Brain microvascular endothelial cell (primary cell): ENCODE data around the gene GALNT15.

Source experiments
- DNase-seq: peaks from one replicate; pipeline ENCODE4 v3.0.0-alpha.2; 2020
- H3K27ac ChIP-seq: fragments of 250-450 bp; sonication (Bioruptor Pico); 2 replicates; pipeline ENCODE4 v1.5.1; 2020; ENCODE audit warnings: mild to moderate bottlenecking, moderate library complexity
- H3K27me3 ChIP-seq: fragments of 250-450 bp; sonication (Bioruptor Pico); replicated peaks from 2 replicates; pipeline ENCODE4 v1.5.1; 2020; ENCODE audit warnings: mild to moderate bottlenecking
- H3K36me3 ChIP-seq: fragments of 250-450 bp; sonication (Bioruptor Pico); replicated peaks from 2 replicates; pipeline ENCODE4 v1.5.1; 2020; ENCODE audit warnings: mild to moderate bottlenecking
- H3K4me3 ChIP-seq: 2 replicates; pipeline ENCODE4 v1.5.1; 2011; ENCODE audit warnings: low read depth, mild to moderate bottlenecking, control low read depth, low read length, moderate library complexity
- in situ Hi-C: cut with HindIII; loops from 2 replicates; pipeline ENCODE4 v1.10.0; 2017; ENCODE audit warnings: low sequenced_read_pairs, low pct_ligation_motif_present
- TF ChIP-seq, protein P1 (sequence below): IDR thresholded peaks from 2 replicates; pipeline ENCODE4 v1.5.1; 2011; ENCODE audit warnings: low read depth, mild to moderate bottlenecking, moderate library complexity, low read length, control low read depth, inconsistent platforms; ENCODE audit errors: missing control alignments

The GALNT15 gene

DNA sequence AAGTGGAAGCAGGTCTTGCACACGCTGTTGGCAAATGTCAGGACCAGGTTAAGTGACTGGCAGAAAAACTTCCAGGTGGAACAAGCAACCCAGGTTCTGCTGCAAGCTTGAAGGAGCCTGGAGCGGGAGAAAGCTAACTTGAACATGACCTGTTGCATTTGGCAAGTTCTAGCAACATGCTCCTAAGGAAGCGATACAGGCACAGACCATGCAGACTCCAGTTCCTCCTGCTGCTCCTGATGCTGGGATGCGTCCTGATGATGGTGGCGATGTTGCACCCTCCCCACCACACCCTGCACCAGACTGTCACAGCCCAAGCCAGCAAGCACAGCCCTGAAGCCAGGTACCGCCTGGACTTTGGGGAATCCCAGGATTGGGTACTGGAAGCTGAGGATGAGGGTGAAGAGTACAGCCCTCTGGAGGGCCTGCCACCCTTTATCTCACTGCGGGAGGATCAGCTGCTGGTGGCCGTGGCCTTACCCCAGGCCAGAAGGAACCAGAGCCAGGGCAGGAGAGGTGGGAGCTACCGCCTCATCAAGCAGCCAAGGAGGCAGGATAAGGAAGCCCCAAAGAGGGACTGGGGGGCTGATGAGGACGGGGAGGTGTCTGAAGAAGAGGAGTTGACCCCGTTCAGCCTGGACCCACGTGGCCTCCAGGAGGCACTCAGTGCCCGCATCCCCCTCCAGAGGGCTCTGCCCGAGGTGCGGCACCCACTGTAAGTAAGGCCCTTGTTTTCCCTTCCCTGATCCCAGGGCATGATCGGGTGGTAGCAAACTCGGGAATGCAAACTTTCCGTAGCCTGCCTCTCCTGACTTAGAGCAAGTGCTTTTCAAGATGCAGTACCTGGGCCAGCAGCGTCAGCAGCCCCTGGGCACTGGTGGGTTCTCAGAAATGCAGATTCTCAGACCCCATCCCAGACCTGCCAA, 759 bp downstream of the GALNT15 start:
- H3K36me3 ChIP-seq, result no peaks in the 10 kb centered on the region
- peak overlapping the region; percentile 27 for H3K4me3 ChIP-seq
- no peak for DNase-seq
- H3K27me3 ChIP-seq, result no peaks in the 10 kb centered on the region
- in situ Hi-C loops, result no loop called here
- TF ChIP-seq, protein P1, sequence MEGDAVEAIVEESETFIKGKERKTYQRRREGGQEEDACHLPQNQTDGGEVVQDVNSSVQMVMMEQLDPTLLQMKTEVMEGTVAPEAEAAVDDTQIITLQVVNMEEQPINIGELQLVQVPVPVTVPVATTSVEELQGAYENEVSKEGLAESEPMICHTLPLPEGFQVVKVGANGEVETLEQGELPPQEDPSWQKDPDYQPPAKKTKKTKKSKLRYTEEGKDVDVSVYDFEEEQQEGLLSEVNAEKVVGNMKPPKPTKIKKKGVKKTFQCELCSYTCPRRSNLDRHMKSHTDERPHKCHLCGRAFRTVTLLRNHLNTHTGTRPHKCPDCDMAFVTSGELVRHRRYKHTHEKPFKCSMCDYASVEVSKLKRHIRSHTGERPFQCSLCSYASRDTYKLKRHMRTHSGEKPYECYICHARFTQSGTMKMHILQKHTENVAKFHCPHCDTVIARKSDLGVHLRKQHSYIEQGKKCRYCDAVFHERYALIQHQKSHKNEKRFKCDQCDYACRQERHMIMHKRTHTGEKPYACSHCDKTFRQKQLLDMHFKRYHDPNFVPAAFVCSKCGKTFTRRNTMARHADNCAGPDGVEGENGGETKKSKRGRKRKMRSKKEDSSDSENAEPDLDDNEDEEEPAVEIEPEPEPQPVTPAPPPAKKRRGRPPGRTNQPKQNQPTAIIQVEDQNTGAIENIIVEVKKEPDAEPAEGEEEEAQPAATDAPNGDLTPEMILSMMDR, result no peak
- peak overlapping the region; percentile 88 for H3K27ac ChIP-seq

DNA sequence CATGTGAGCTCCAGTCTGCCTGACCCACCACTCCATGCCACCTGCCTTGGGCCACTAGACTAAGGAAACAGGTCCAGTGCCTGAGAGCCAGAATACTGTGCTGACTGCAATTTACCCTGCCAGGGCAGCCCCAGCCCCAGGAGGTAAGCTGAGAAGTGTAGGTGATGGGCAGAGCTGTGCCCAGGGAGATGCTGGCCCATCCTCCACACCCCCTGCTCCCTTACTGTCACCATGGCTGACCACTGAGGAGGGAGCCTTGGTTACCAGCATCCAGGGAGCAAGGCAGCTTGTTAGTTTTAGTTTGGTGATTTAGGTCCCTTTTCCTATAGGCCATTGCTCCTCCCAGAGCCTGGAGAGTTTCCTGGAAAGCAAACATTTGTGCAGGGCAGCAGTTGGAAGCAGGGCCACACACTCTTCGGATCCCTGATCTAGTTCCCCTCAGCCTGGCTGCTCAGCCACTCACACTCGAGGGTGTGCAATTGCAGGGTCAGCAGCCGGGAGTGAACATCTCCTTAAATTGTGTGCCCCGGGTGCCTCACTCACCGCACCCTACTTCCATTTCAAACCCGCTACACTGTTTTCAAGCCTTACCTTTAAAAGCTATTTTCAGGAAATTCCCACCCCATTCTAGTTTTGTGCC, 2.0 kb downstream of the GALNT15 start:
- Histone ChIP-seq H3K4me3 (peak overlapping the region; percentile 27), H3K27ac (peak overlapping the region; percentile 10), H3K27me3 (no peaks in the 10 kb centered on the region), H3K36me3 (no peaks in the 10 kb centered on the region)
- DNase-seq, result no peak
- in situ Hi-C loops, result no loop called here
- TF ChIP-seq, protein P1, result no peak

DNA sequence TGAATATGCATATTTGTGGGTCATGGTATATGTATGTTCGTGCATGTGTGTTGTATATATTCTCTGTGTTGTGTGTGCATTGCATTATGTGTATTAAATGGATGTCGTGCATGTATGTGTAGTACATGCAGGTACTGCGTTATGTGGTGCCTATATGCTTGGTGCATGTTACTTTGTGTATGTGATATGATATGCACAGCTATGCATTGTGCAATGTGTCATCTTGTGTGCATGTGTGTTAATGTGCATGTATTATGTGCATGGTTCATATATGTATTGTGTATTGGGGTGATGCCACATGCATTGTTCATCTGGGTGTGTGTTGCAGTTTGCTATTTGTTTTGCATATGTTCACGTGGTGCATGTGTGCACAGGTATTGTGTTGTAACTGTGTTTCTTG, 2.9 kb downstream of the GALNT15 start:
- H3K36me3 ChIP-seq, result no peaks in the 10 kb centered on the region
- H3K27me3 ChIP-seq, result no peaks in the 10 kb centered on the region
- no peak overlapping the region for H3K27ac ChIP-seq
- in situ Hi-C loops, result no loop called here
- DNase-seq, result no peak
- TF ChIP-seq, protein P1, result no peak
- H3K4me3 ChIP-seq, result peak overlapping the region; percentile 27

DNA sequence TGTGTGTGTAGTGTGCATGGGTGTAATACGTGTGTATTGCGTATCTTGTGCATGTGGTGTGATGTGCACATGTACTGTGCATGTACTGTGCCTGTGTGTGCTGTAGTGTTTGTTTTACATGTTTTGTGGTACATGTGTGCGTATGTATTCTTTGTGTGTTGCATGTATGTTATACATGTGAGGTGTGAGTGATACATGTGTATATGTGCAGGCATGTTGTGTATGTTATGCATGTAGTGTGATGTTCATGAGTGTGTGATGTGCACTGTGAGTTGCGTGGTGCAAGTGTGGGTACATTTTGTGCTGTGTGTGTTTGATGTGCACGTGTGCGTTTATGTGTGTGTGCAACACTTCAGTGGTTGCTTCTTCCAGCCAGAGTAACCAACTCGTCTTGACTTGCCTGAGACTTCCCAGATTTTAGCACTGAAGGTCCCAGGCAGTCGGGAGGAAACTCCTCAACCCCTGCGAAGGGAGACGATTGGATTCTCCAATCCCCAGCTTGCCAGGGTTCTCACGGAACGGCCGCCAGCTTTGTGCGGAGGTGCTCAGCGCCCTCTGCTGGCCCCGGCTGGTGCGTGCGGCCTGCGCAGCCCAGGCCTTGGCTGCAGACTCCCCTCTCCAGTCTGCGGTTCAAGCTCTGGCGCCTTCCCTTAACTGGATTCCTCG, 3.6 kb downstream of the GALNT15 start:
- Histone ChIP-seq H3K27ac (no peak overlapping the region), H3K36me3 (no peaks in the 10 kb centered on the region), H3K4me3 (peak overlapping the region; percentile 2), H3K27me3 (no peaks in the 10 kb centered on the region)
- TF ChIP-seq, protein P1, result peak; percentile 99
- DNase-seq, result peak; percentile 82
- in situ Hi-C loops, result no loop called here

DNA sequence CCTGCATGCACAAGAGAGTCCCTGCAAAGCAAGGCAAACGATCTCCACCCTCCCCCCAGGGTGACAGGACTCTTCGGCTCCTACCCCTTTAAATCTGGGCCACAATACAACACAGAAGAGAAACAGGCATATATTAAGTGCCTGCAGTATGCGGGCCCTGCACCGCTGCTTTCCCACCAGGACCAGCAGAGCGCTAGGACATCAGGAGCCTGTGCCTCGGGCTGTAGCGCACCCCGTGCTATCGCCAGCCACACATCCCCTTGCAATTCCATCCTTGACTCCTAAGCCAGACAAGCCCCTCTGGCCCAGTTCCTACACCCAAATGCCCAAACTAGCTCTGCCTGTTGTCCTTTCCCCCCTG, 4.1 kb downstream of the GALNT15 start:
- Histone ChIP-seq H3K36me3 (no peaks in the 10 kb centered on the region), H3K4me3 (no peak overlapping the region), H3K27ac (no peak overlapping the region), H3K27me3 (no peaks in the 10 kb centered on the region)
- in situ Hi-C loops, result no loop called here
- no peak for DNase-seq
- TF ChIP-seq, protein P1, result no peak
